HEK293 (cell line): ENCODE measurements around the gene HOXC11.

ENCODE experiments used
- EGR2 ChIP-seq: fragments of 450-650 bp; formaldehyde crosslinking; IDR thresholded peaks from 2 replicates; pipeline ENCODE4 v1.5.1; 2016; ENCODE audit warnings: low read depth, missing biosample characterization, missing genetic modification characterization
- GLIS2 ChIP-seq: fragments of 450-650 bp; formaldehyde crosslinking; IDR thresholded peaks from 2 replicates; pipeline ENCODE4 v1.5.1; 2016; ENCODE audit warnings: missing biosample characterization, missing genetic modification characterization
- KLF10 ChIP-seq: fragments of 450-650 bp; IDR thresholded peaks from 2 replicates; pipeline ENCODE4 v1.5.1; 2018; ENCODE audit warnings: missing biosample characterization, mild to moderate bottlenecking, missing genetic modification characterization
- KLF8 ChIP-seq: fragments of 450-650 bp; formaldehyde crosslinking; IDR thresholded peaks from 2 replicates; pipeline ENCODE4 v1.5.1; 2016; ENCODE audit warnings: missing biosample characterization, missing genetic modification characterization
- KLF9 ChIP-seq: fragments of 450-650 bp; formaldehyde crosslinking; IDR thresholded peaks from 2 replicates; pipeline ENCODE4 v1.5.1; 2016; ENCODE audit warnings: missing biosample characterization, missing genetic modification characterization, low read depth
- PBX3 ChIP-seq: sonication (generic); formaldehyde crosslinking; IDR thresholded peaks from 2 replicates; pipeline ENCODE4 v1.8.1; 2022; ENCODE audit warnings: mild to moderate bottlenecking, moderate library complexity, missing genetic modification reagents
- PRDM4 ChIP-seq: fragments of 450-650 bp; formaldehyde crosslinking; IDR thresholded peaks from 2 replicates; pipeline ENCODE4 v1.5.1; 2017; ENCODE audit warnings: missing biosample characterization, missing genetic modification characterization
- REST ChIP-seq: fragments of 450-650 bp; formaldehyde crosslinking; IDR thresholded peaks from 2 replicates; pipeline ENCODE4 v1.5.1; 2016; ENCODE audit warnings: missing biosample characterization, missing genetic modification characterization
- YY2 ChIP-seq: fragments of 450-650 bp; formaldehyde crosslinking; IDR thresholded peaks from 2 replicates; pipeline ENCODE4 v1.5.1; 2016; ENCODE audit warnings: missing biosample characterization, missing genetic modification characterization
- ZBTB11 ChIP-seq: fragments of 450-650 bp; formaldehyde crosslinking; conservative IDR thresholded peaks from 2 replicates; pipeline ENCODE4 v1.5.1; 2016; ENCODE audit warnings: low read depth, missing biosample characterization, missing genetic modification characterization
- ZBTB17 ChIP-seq: fragments of 450-650 bp; formaldehyde crosslinking; IDR thresholded peaks from 2 replicates; pipeline ENCODE4 v1.5.1; 2016; ENCODE audit warnings: missing biosample characterization, missing genetic modification characterization
- ZBTB44 ChIP-seq: fragments of 450-650 bp; IDR thresholded peaks from 2 replicates; pipeline ENCODE4 v1.5.1; 2018; ENCODE audit warnings: missing biosample characterization, mild to moderate bottlenecking, missing genetic modification characterization
- ZNF146 ChIP-seq: fragments of 450-650 bp; formaldehyde crosslinking; IDR thresholded peaks from 2 replicates; pipeline ENCODE4 v1.5.1; 2016; ENCODE audit warnings: missing biosample characterization, missing genetic modification characterization
- ZNF239 ChIP-seq: fragments of 450-650 bp; formaldehyde crosslinking; IDR thresholded peaks from 2 replicates; pipeline ENCODE4 v1.5.1; 2016; ENCODE audit warnings: missing biosample characterization, missing genetic modification characterization
- ZNF24 ChIP-seq: fragments of 450-650 bp; formaldehyde crosslinking; IDR thresholded peaks from 2 replicates; pipeline ENCODE4 v1.5.1; 2016; ENCODE audit warnings: missing biosample characterization, missing genetic modification characterization
- ZNF830 ChIP-seq: fragments of 450-650 bp; IDR thresholded peaks from 2 replicates; pipeline ENCODE4 v1.5.0; 2018; ENCODE audit warnings: missing biosample characterization, missing genetic modification characterization, low read depth, mild to moderate bottlenecking, moderate library complexity
- TF ChIP-seq, protein P1 (sequence below): fragments of 450-650 bp; formaldehyde crosslinking; IDR thresholded peaks from 2 replicates; pipeline ENCODE4 v1.5.1; 2017; ENCODE audit warnings: missing biosample characterization, missing genetic modification characterization
- TF ChIP-seq, protein P2 (sequence below): fragments of 450-650 bp; formaldehyde crosslinking; IDR thresholded peaks from 2 replicates; pipeline ENCODE4 v1.5.1; 2016; ENCODE audit warnings: missing biosample characterization, missing genetic modification characterization
- TF ChIP-seq, protein P3 (sequence below): fragments of 450-650 bp; formaldehyde crosslinking; optimal IDR thresholded peaks from 2 replicates; pipeline ENCODE3; 2016; ENCODE audit warnings: missing biosample characterization, mild to moderate bottlenecking, missing genetic modification characterization

The HOXC11 gene

GRCh38 chr12:54009171-54010052 is 36.5 kb downstream of the HOXC11 start (continued):
- TF ChIP-seq ZBTB11 (no peak), REST (0 out of 2 replicates have a peak, but pooled peaks have one; percentile 24), ZNF239 (no peak), YY2 (tag by site-specific recombination) (no peak), ZBTB17 (tag by site-specific recombination) (peak; percentile 58; the same call in 1 of the 2 replicates), PBX3 (CRISPR knock-in tag) (0 out of 2 replicates have a peak, but pooled peaks have one; percentile 25), ZNF146 (tag by site-specific recombination) (no peak; the same call in 1 of the 2 replicates), KLF8 (tag by site-specific recombination) (no peak), KLF9 (tag by site-specific recombination) (no peak), KLF10 (tag by site-specific recombination) (no peak), GLIS2 (peak; percentile 60; the same call in 1 of the 2 replicates), ZNF830 (tag by site-specific recombination) (no peak), PRDM4 (tag by site-specific recombination) (peak; percentile 65), ZBTB44 (tag by site-specific recombination) (no peak), ZNF24 (0 out of 2 replicates have a peak, but pooled peaks have one; percentile 48), EGR2 (tag by site-specific recombination) (peak; percentile 47)
- TF ChIP-seq, protein P1, sequence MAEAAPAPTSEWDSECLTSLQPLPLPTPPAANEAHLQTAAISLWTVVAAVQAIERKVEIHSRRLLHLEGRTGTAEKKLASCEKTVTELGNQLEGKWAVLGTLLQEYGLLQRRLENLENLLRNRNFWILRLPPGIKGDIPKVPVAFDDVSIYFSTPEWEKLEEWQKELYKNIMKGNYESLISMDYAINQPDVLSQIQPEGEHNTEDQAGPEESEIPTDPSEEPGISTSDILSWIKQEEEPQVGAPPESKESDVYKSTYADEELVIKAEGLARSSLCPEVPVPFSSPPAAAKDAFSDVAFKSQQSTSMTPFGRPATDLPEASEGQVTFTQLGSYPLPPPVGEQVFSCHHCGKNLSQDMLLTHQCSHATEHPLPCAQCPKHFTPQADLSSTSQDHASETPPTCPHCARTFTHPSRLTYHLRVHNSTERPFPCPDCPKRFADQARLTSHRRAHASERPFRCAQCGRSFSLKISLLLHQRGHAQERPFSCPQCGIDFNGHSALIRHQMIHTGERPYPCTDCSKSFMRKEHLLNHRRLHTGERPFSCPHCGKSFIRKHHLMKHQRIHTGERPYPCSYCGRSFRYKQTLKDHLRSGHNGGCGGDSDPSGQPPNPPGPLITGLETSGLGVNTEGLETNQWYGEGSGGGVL: peak; percentile 49
- TF ChIP-seq, protein P2, sequence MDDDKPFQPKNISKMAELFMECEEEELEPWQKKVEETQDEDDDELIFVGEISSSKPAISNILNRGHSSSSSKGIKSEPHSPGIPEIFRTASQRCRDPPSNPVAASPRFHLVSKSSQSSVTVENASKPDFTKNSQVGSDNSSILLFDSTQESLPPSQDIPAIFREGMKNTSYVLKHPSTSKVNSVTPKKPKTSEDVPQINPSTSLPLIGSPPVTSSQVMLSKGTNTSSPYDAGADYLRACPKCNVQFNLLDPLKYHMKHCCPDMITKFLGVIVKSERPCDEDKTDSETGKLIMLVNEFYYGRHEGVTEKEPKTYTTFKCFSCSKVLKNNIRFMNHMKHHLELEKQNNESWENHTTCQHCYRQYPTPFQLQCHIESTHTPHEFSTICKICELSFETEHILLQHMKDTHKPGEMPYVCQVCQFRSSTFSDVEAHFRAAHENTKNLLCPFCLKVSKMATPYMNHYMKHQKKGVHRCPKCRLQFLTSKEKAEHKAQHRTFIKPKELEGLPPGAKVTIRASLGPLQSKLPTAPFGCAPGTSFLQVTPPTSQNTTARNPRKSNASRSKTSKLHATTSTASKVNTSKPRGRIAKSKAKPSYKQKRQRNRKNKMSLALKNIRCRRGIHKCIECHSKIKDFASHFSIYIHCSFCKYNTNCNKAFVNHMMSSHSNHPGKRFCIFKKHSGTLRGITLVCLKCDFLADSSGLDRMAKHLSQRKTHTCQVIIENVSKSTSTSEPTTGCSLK (tag by site-specific recombination): no peak
- TF ChIP-seq, protein P3, sequence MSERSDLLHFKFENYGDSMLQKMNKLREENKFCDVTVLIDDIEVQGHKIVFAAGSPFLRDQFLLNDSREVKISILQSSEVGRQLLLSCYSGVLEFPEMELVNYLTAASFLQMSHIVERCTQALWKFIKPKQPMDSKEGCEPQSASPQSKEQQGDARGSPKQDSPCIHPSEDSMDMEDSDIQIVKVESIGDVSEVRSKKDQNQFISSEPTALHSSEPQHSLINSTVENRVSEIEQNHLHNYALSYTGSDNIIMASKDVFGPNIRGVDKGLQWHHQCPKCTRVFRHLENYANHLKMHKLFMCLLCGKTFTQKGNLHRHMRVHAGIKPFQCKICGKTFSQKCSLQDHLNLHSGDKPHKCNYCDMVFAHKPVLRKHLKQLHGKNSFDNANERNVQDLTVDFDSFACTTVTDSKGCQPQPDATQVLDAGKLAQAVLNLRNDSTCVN (tag by site-specific recombination): peak; percentile 53
